HG03039 (cell line): ENCODE data around the gene FGF8.

Source experiments
- ATAC-seq: cut with Tn5 transposase; IDR thresholded peaks from one replicate; pipeline ENCODE4 v1.9.1; 2021; ENCODE audit warnings: mild to moderate bottlenecking, moderate library complexity; ENCODE audit not compliant: unreplicated experiment

FGF8 gene

DNA sequence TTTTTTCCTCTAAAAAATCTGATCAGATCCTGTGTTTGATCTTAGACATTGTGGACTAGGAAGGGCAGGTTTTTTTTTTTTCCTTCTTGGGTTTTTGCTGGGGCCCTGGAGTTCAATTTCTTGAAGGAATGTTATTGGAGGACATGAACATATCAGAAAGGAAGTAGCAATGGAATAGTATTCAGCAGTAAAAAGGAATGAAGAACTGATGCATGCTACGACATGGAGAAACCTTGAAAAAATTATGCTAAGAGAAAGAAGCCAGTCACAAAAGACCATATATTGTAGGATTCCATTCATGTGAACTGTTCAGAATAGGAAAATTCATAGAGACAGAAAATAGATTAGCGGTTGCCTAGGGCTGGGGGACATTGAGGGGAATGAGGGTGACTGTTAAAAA is 34.0 kb downstream of the FGF8 start:
- ATAC-seq: no peak

DNA sequence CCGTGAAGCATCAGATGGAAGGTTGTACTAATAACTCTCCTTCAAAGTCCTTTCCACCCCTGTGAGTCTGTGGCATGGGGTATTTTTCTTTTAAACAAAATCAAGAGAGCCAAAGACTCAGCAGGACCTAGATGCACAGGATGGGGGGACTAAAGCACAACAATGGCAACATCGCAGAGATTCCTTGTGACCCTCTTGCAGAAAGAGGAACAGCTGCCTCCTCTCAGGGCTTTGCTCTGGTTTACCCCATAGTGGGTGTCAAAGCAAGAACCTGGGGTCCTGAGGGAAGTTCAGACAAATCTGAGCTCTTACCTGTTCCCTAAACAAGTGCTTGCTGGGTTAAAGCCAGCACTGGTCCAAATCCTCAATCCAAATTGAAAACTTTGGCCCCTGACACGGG is 39.2 kb downstream of the FGF8 start:
- no peak for ATAC-seq

DNA sequence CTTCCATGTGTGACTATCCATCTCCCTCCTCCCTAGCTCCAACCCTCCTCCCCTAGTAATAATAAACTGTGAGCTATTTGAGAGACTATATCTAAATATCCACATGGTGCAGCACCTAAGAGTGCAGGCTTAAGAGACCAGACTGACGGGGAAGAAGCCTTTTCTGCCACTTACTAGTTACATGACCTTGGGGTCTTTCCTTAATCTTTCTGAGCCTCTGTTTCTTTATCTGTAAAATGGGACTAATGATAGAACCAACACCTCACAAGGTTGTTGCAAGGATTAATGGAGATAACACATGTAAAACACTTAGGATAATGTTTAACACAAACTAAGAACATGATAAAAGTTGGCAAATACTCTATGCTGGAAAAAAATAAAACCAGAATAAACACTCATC is 43.8 kb downstream of the FGF8 start:
- ATAC-seq: no peak

DNA sequence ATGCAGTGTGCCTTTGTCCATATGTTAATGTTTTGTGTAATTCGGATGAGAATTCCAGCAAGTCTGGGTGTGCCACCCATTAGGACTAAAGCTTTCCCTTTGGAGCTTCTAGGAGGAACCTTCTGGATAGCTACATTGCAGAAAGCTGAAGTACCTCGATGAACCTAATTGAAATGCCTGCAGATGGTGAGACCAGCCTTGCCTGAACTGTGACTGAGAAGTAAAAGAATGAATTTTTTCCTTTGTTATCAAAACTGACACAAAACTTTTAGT is 49.9 kb downstream of the FGF8 start:
- ATAC-seq: no peak

DNA sequence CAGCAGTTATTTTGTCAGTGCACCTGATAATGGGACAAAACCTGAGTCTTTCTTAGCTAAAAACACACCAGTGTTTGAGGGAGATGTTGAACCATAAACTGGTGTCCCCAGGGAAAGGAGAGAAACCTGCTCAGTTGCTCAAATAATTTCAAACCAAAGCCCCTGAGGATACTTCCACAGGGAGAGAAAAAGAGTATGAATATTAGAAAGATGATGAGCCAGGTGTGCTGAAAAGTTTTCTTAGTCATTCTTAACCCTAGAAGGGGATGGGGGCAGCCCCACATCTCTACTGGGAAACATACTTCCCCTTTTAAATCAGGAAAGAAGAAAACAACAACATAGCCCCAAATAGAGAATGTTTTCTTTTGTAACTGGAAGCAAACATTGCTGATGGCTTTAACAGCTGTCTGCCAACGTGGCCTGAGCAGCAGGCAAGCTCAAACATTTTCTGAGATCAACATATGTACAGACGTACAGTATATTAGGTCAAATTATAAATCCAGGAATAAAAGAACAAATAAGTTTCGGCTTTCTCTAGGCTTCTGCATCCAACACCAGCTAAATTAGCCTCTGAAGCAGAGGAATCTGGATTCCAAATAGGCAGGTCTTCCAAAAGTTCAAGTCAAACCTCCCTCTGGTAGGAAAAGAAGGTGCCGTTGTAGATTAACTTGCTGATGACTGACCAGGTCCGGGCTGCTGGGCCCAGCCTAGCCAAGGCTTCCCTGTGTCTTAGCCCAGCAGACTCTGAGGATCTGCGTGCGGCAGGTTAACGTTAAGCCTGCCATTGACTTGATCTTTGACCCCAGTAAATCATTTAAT is 50.4 kb downstream of the FGF8 start:
- no peak for ATAC-seq

DNA sequence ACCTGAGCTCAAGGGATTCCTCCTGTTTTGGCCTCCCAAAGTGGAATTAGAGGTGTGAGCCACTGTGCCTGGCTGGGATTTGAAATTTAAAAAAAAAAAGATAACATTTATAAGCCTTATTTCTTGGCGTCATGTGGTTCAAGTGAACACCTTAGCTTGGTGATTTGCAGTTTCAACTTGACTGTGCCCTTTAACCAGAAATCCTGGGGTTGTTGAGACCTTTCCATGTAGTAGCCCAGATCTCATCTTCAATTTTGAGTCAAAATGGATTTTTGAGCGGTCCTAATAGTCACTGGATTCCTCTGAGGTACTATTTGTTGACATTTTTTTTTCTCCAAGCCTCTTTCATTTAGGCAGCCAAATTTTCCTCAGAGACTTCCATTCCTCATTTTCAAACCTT is 51.5 kb downstream of the FGF8 start:
- no peak for ATAC-seq

DNA sequence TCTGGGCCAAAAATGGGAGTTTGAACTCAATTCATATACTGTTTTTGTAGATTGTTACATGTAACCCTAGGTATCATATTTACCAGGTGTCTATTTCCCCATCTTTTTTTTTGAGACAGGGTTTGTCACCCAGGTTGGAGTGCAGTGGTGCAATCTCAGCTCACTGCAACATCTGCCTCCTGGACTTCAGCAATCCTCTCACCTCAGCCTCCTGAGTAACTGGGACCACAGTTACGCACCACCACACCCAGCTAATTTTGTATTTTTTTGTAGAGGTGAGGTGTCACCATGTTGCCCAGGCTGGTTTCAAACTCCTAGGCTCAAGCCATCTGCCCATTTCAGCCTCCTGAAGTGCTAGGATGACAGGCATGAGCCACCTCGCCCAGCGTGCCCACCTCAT is 52.7 kb downstream of the FGF8 start:
- no peak for ATAC-seq

DNA sequence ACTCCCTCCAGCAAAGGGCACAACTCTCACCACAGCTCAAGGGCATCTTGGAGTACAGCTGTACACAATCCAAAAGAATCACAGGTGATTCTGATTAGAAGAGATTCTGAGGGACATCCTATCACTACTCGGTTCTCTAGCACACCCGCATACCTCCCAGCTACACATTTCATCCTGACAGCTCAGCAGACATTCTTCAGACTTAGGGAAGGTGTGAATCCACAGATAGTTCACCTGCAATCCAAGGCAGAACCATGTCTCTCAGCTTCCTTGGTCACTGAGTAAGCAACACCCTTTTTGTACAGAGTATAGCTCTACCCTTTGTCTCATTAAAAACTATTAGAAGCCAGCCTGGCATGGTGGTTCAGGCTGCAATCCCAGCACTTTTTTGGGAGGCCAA is 54.1 kb downstream of the FGF8 start:
- no peak for ATAC-seq

DNA sequence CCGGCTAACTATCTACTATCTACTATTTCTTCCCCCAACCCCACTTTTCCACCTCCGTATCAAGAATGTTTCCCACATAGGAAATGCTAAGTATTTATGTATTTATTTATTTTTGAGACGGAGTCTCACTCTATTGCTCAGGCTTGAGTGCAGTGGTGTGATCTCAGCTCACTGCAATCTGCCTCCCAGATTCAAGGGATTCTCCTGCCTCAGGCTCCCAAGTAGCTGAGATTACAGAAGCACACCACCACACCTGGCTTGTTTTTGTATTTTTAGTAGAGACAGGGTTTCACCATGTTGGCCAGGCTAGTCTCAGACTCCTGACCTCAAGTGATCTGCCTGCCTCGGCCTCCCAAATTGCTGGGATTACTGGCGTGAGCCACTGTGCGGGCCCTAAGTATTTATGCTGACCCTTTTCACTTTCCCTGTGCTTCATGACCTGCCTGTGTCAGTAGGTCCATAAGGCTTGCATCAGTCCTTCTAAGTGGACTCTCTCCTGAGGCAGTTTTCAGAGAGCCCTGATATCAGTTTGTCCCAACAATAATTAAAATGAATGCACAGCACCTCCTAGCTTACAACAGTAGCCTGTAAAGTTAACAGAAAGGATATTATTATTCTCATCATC is 55.2 kb downstream of the FGF8 start:
- ATAC-seq: no peak
